GM23338 (cell line): ENCODE results near the gene CNPY1.

Source experiments
- CREB1 ChIP-seq: fragments of 250-450 bp; sonication (Bioruptor Pico); IDR thresholded peaks from 2 replicates; pipeline ENCODE4 v1.5.0; 2020; ENCODE audit warnings: low read depth, mild to moderate bottlenecking, moderate library complexity
- CTCF ChIP-seq, 2 experiments: fragments of 200-600 bp in 1 of 2; sonication (generic) in 1 of 2; conservative IDR thresholded peaks; 2 replicates each; pipeline versions ENCODE4 v1.5.1 to v1.6.1; 2016 to 2017; ENCODE audit warnings: antibody characterized with exemption in 2 of 2, low read depth in 2 of 2, mild to moderate bottlenecking in 2 of 2, moderate library complexity in 1 of 2
- EZH2 ChIP-seq: fragments of 200-600 bp; sonication (generic); IDR thresholded peaks from one replicate; pipeline ENCODE4 v1.8.0; 2017; ENCODE audit warnings: antibody characterized with exemption, mild to moderate bottlenecking, low read depth; ENCODE audit not compliant: unreplicated experiment
- EZH2phosphoT487 ChIP-seq: fragments of 200-600 bp; sonication (generic); IDR thresholded peaks from one replicate; pipeline ENCODE4 v1.8.1; 2018; ENCODE audit warnings: antibody characterized with exemption; ENCODE audit not compliant: unreplicated experiment
- POLR2AphosphoS5 ChIP-seq: IDR thresholded peaks from 2 replicates; pipeline ENCODE4 v1.6.1; 2016; ENCODE audit warnings: antibody characterized with exemption, low read depth
- REST ChIP-seq: IDR thresholded peaks from one replicate; pipeline ENCODE4 v1.6.1; 2018; ENCODE audit warnings: antibody characterized with exemption; ENCODE audit not compliant: unreplicated experiment
- STAT1 ChIP-seq: IDR thresholded peaks from one replicate; pipeline ENCODE4 v1.6.1; 2016; ENCODE audit warnings: antibody characterized with exemption; ENCODE audit not compliant: unreplicated experiment
- ZNF114 ChIP-seq: fragments of 250-450 bp; sonication (Bioruptor Pico); IDR thresholded peaks from 2 replicates; pipeline ENCODE4 v1.5.0; 2020; ENCODE audit warnings: mild to moderate bottlenecking, moderate library complexity
- ZNF331 ChIP-seq: fragments of 250-450 bp; sonication (Bioruptor Pico); IDR thresholded peaks from 2 replicates; pipeline ENCODE4 v1.5.0; 2020; ENCODE audit warnings: low read depth, mild to moderate bottlenecking, moderate library complexity

GRCh38 chr7:155590215-155591018 lies 44.1 kb upstream of the CNPY1 start:
- TF ChIP-seq CTCF (conservative IDR thresholded peaks at IDR 0.05; ENCODE audit: low read depth in 2 of 2) (no peak), EZH2 (no peak), EZH2phosphoT487 (no peak), REST (no peak), POLR2AphosphoS5 (no peak), CREB1 (CRISPR knock-in tag) (no peak), ZNF331 (CRISPR knock-in tag) (no peak), ZNF114 (no peak), STAT1 (no peak)
